Transverse colon (tissue), 4 donors: ENCODE results near the gene CACNA2D2. TPM values are rescaled to one million over a fixed set of nuclear protein-coding genes. Genes with fewer than 3 reads are reported as not detected.

Experiments used
- DNase-seq: peaks from one replicate; pipeline ENCODE4 v3.0.0-alpha.2; 2019
- H3K27ac ChIP-seq, 4 donors: fragments of 200-600 bp; sonication (generic); 2 replicates each; pipeline ENCODE4 v1.5.1; 2016 to 2018; ENCODE audit warnings: inconsistent platforms in 4 of 4
- H3K27me3 ChIP-seq: fragments of 200-600 bp; sonication (generic); 2 replicates; pipeline ENCODE4 v1.5.1; 2017; ENCODE audit warnings: inconsistent platforms
- H3K36me3 ChIP-seq, 4 donors: fragments of 200-600 bp; sonication (generic); 2 replicates each; pipeline ENCODE4 v1.5.1; 2017 to 2019; ENCODE audit warnings: inconsistent platforms in 4 of 4
- H3K4me1 ChIP-seq, 4 donors: fragments of 200-600 bp; sonication (generic); 2 replicates each; pipeline ENCODE4 v1.5.1; 2017 to 2020; ENCODE audit warnings: inconsistent platforms in 4 of 4
- H3K4me3 ChIP-seq, 4 donors: fragments of 200-600 bp; sonication (generic); 1 replicate in 1 of 4; 2 replicates in 3 of 4; pipeline versions ENCODE4 v1.5.1 to v1.6.1; 2017 to 2019; ENCODE audit warnings: inconsistent platforms in 4 of 4
- H3K9me3 ChIP-seq, 2 donors: fragments of 200-600 bp; sonication (generic); 2 replicates each; pipeline ENCODE4 v1.5.1; 2017 to 2019; ENCODE audit warnings: inconsistent platforms in 2 of 2
- CTCF ChIP-seq, 5 experiments: fragments of 200-600 bp in 3 of 5; fragments of 450-650 bp in 2 of 5; sonication (generic) in 3 of 5; IDR thresholded peaks; 1 replicate in 2 of 5; 2 replicates in 3 of 5; pipeline ENCODE4 v1.5.1; 2016 to 2017; ENCODE audit warnings: antibody characterized with exemption in 5 of 5, inconsistent platforms in 3 of 5, mild to moderate bottlenecking in 2 of 5, moderate library complexity in 1 of 5
- EP300 ChIP-seq: sonication (generic); formaldehyde crosslinking; IDR thresholded peaks from one replicate; pipeline ENCODE4 v1.6.1; 2017; ENCODE audit warnings: antibody characterized with exemption, low read depth
- POLR2A ChIP-seq: fragments of 450-650 bp; IDR thresholded peaks from one replicate; pipeline ENCODE4 v1.6.1; 2016; ENCODE audit warnings: antibody characterized with exemption, mild to moderate bottlenecking, moderate library complexity
- POLR2AphosphoS5 ChIP-seq, 3 donors: sonication (generic); formaldehyde crosslinking; IDR thresholded peaks; one replicate each; pipeline ENCODE4 v1.6.1; 2016; ENCODE audit warnings: antibody characterized with exemption in 3 of 3
- WGBS, 2 donors: methylation state at CpG; one replicate each; pipeline ENCODE4 v1.1.5; 2018; ENCODE audit warnings: low coverage in 1 of 2; 5-methylcytosine and 5-hydroxymethylcytosine counted together
- in situ Hi-C, 4 donors: fragments of 200-750 bp; cut with MboI; loops; one replicate each; pipeline versions ENCODE4 v1.15.0 to v1.15.1; 2017; ENCODE audit warnings: low sequenced_read_pairs in 3 of 4, low pct_ligation_motif_present in 1 of 4, low pct_unique_long_range_greater_than_20kb in 1 of 4
- intact Hi-C: fragments of 100-400 bp; cut with DNase I; formaldehyde crosslinking; loops from one replicate; pipeline ENCODE4 v1.15.1; 2023; ENCODE audit warnings: low total_unique reads
- total RNA-seq, 4 donors: library from RNA; depleted of rRNA; stranded (reverse); fragments of >200 nt; gene quantifications; one replicate each; pipeline ENCODE4 v1.1.0, GENCODE V29; 2016

Gene CACNA2D2
- total RNA-seq, 4 donors from 2014 or later, result 0.48 to 2.2 (median 0.87) TPM

- TF ChIP-seq EP300, result no peak
- no peak for TF ChIP-seq POLR2AphosphoS5 (IDR thresholded peaks at IDR 0.05)
- no peak for TF ChIP-seq POLR2A
- Histone ChIP-seq H3K27ac (no peak overlapping the region), H3K4me3 (no peak overlapping the region), H3K9me3 (no peaks in the 10 kb centered on the region), H3K4me1 (peaks cover under 1 to 3% (median 2%) of the 10 kb centered on the region in 4 donors), H3K36me3 (no peaks in the 10 kb centered on the region), H3K27me3 (no peaks in the 10 kb centered on the region)
- WGBS, 2 donors, result 80 to 90% methylated on average over 6 to 13 of the region's 13 CpGs
- in situ Hi-C loops, result no loop called here
- no peak for DNase-seq
- intact Hi-C loops, result no loop called here
Observed at GRCh38 chr3:50385754-50386153, 117.7 kb downstream of the CACNA2D2 start.

- Histone ChIP-seq H3K27ac (no peak overlapping the region), H3K9me3 (no peaks in the 10 kb centered on the region), H3K27me3 (no peaks in the 10 kb centered on the region), H3K4me3 (no peak overlapping the region), H3K4me1 (no peaks in the 10 kb centered on the region), H3K36me3 (no peaks in the 10 kb centered on the region)
- TF ChIP-seq EP300 (no peak), POLR2A (no peak), CTCF (IDR thresholded peaks at IDR 0.05) (no peak), POLR2AphosphoS5 (IDR thresholded peaks at IDR 0.05) (no peak)
- in situ Hi-C loops (no loop called here), intact Hi-C loops (no loop called here)
- WGBS, 2 donors, result 84% methylated on average over 6 of the region's 6 CpGs; no CpG with 5 or more reads in 1 of the 2 donors
- DNase-seq, result no peak
Observed at GRCh38 chr3:50383750-50384149, 119.7 kb downstream of the CACNA2D2 start.

- Histone ChIP-seq H3K27ac (no peak overlapping the region), H3K27me3 (no peaks in the 10 kb centered on the region), H3K4me3 (no peak overlapping the region), H3K36me3 (no peaks in the 10 kb centered on the region), H3K4me1 (no peaks in the 10 kb centered on the region), H3K9me3 (no peaks in the 10 kb centered on the region)
- no peak for DNase-seq
- in situ Hi-C loops (no loop called here), intact Hi-C loops (no loop called here)
- TF ChIP-seq CTCF (IDR thresholded peaks at IDR 0.05) (no peak), POLR2AphosphoS5 (IDR thresholded peaks at IDR 0.05) (no peak), POLR2A (no peak), EP300 (no peak)
- 91 to 93% methylated on average over 8 to 12 of the region's 12 CpGs for WGBS, 2 donors
Observed at GRCh38 chr3:50382722-50383121, 120.7 kb downstream of the CACNA2D2 start.

GRCh38 chr3:50381383-50381782 lies 122.1 kb downstream of the CACNA2D2 start:
- WGBS, 2 donors, result 85% methylated on average over 4 of the region's 4 CpGs; no CpG with 5 or more reads in 1 of the 2 donors
- no peaks in the 10 kb centered on the region for H3K9me3 ChIP-seq
- H3K36me3 ChIP-seq, result no peaks in the 10 kb centered on the region
- H3K4me3 ChIP-seq, result no peak overlapping the region
- H3K27me3 ChIP-seq, result no peaks in the 10 kb centered on the region
- in situ Hi-C loops, result no loop called here
- DNase-seq, result no peak
- TF ChIP-seq EP300 (no peak), CTCF (IDR thresholded peaks at IDR 0.05) (no peak), POLR2A (no peak), POLR2AphosphoS5 (IDR thresholded peaks at IDR 0.05) (no peak)
- intact Hi-C loops, result no loop called here
- H3K4me1 ChIP-seq, result no peaks in the 10 kb centered on the region
- H3K27ac ChIP-seq, result no peak overlapping the region

- no peak for DNase-seq
- intact Hi-C loops, result no loop called here
- Histone ChIP-seq H3K4me3 (no peak overlapping the region), H3K9me3 (no peaks in the 10 kb centered on the region), H3K27ac (no peak overlapping the region), H3K4me1 (no peaks in the 10 kb centered on the region), H3K27me3 (no peaks in the 10 kb centered on the region), H3K36me3 (no peaks in the 10 kb centered on the region)
- TF ChIP-seq POLR2AphosphoS5 (IDR thresholded peaks at IDR 0.05), result no peak
- TF ChIP-seq EP300, result no peak
- TF ChIP-seq POLR2A, result no peak
- TF ChIP-seq CTCF (IDR thresholded peaks at IDR 0.05), result no peak
- in situ Hi-C loops, result no loop called here
- WGBS, 2 donors, result 87% methylated on average over 17 of the region's 17 CpGs; no CpG with 5 or more reads in 1 of the 2 donors
Observed at GRCh38 chr3:50380405-50381085, 122.9 kb downstream of the CACNA2D2 start.
